Measurements from ENCODE around the gene GABRA5. TPM values are rescaled to one million over a fixed set of nuclear protein-coding genes. Genes with fewer than 3 reads are reported as not detected.
A peak's percentile ranks its signal among the peaks of the same experiment; 100 is the strongest.

Gene GABRA5
- total and polyA plus RNA-seq, 2 experiments from 2014 or later, result 11.5 to 25.9 TPM

DNA sequence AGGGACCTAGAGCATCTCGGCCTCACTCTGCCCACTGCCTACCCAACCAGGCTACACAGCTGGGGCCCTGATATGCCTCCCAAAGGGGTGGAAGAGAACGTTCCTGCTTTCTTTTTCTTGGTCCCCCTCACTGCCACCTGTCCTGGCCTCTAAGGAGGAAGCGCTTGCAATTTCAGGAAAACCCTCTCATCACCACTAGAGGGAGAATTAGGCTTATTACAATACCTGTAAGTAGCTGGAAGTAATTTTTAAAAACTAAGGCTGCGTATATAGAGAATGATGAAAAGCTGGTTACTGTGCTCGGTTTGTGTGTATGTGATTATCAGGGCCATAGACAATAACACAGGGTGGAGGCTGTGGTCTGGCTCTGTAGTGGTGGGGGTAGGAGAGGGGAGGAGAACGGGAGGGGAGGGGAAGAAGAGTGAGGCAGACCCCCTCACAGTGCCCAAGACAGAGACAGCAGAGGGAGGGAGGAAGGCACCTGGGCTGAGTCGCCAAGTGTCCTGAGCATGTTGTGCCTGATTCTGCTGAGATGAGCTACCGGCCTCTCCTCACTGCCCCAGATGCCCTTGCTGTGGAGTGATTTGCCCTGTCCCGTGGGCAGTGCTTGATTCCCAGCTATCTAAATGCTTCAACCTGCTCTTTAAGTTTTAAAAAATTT lies 107.4 kb downstream of the GABRA5 start:
- Histone ChIP-seq H3K4me2 (no peak overlapping the region), H3K4me3 (no peak overlapping the region), H3K79me2 (replicated peaks; ENCODE audit: insufficient read depth) (no peaks in the 10 kb centered on the region), H3K36me3 (ENCODE audit: insufficient read depth) (no peaks in the 10 kb centered on the region), H4K20me1 (replicated peaks; ENCODE audit: insufficient read depth) (0 out of 2 replicates have a peak, but pooled peaks cover 4% of the 10 kb centered on the region), H3K4me1 (ENCODE audit: insufficient read depth) (peaks cover 11% of the 10 kb centered on the region; the same call in 1 of the 2 replicates), H3K9me2 (ENCODE audit: insufficient read depth) (no peaks in the 10 kb centered on the region), H3F3A (replicated peaks; ENCODE audit: low read depth) (no peaks in the 10 kb centered on the region), H3K27me3 (ENCODE audit: insufficient read depth) (peaks cover 44% of the 10 kb centered on the region), H3K27ac (ENCODE audit: low read depth) (no peak overlapping the region), H2AFZ (no peak overlapping the region)
- DNase-seq (ENCODE audit: low spot score) (peak; percentile 87), ATAC-seq (peak; percentile 61)
- 0 out of 3 replicates have a peak, but pooled peaks cover 3% of the 10 kb centered on the region for H3K9me3 Mint-ChIP-seq
- no peaks in the 10 kb centered on the region; the same call in 2 of the 3 replicates for H3K36me3 Mint-ChIP-seq (ENCODE audit: low read depth)
- H3K27me3 Mint-ChIP-seq (ENCODE audit: insufficient read depth, low read depth, poor library complexity), result peaks cover 40% of the 10 kb centered on the region
- H3K27ac Mint-ChIP-seq, result no peak overlapping the region
- peaks cover 15% of the 10 kb centered on the region for H3K4me1 Mint-ChIP-seq
- no peak overlapping the region for H3K4me3 Mint-ChIP-seq
- no peak for TF ChIP-seq EZH2 (IDR thresholded peaks at IDR 0.05; ENCODE audit: low read depth, unreplicated experiment)
- no peak for TF ChIP-seq JUNB (IDR thresholded peaks at IDR 0.05; ENCODE audit: unreplicated experiment)
- TF ChIP-seq EZH2phosphoT487 (IDR thresholded peaks at IDR 0.05; ENCODE audit: unreplicated experiment), result no peak
- TF ChIP-seq, protein P1, sequence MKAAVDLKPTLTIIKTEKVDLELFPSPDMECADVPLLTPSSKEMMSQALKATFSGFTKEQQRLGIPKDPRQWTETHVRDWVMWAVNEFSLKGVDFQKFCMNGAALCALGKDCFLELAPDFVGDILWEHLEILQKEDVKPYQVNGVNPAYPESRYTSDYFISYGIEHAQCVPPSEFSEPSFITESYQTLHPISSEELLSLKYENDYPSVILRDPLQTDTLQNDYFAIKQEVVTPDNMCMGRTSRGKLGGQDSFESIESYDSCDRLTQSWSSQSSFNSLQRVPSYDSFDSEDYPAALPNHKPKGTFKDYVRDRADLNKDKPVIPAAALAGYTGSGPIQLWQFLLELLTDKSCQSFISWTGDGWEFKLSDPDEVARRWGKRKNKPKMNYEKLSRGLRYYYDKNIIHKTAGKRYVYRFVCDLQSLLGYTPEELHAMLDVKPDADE (IDR thresholded peaks at IDR 0.05), result no peak
- TF ChIP-seq, protein P2, sequence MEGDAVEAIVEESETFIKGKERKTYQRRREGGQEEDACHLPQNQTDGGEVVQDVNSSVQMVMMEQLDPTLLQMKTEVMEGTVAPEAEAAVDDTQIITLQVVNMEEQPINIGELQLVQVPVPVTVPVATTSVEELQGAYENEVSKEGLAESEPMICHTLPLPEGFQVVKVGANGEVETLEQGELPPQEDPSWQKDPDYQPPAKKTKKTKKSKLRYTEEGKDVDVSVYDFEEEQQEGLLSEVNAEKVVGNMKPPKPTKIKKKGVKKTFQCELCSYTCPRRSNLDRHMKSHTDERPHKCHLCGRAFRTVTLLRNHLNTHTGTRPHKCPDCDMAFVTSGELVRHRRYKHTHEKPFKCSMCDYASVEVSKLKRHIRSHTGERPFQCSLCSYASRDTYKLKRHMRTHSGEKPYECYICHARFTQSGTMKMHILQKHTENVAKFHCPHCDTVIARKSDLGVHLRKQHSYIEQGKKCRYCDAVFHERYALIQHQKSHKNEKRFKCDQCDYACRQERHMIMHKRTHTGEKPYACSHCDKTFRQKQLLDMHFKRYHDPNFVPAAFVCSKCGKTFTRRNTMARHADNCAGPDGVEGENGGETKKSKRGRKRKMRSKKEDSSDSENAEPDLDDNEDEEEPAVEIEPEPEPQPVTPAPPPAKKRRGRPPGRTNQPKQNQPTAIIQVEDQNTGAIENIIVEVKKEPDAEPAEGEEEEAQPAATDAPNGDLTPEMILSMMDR (conservative IDR thresholded peaks at IDR 0.05; ENCODE audit: low read depth in 2 of 2), result peak; percentile 60 to 91
- TF ChIP-seq CREB1 (CRISPR knock-in tag; IDR thresholded peaks at IDR 0.05; ENCODE audit: low read depth), result no peak
- no peak for TF ChIP-seq POLR2AphosphoS5 (IDR thresholded peaks at IDR 0.05; ENCODE audit: low read depth)
- TF ChIP-seq NANOG (IDR thresholded peaks at IDR 0.05; ENCODE audit: borderline replicate concordance), result no peak

DNA sequence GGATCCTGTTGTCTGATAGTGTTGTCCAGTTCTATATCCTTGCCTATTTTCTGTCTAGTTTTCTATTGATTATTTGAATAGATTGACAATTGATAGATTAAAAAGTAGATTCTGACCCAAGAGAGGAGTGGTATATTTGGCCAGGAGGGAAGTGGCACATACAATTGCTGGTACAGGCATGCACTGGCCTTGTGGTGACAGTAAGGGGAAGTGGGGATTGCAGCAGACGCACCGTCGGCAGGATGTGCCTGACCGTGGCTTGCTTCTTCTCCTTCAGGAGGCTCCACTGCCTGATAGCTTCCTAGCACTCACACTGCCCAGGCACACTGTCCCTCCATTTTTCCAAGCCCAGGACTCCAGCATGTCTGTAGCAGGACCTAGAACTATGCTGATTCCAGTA lies 114.6 kb downstream of the GABRA5 start:
- no peak overlapping the region for H3K4me3 ChIP-seq
- no peaks in the 10 kb centered on the region for H3F3A ChIP-seq (replicated peaks; ENCODE audit: low read depth)
- ATAC-seq (no peak), DNase-seq (ENCODE audit: low spot score) (no peak)
- H3K4me3 Mint-ChIP-seq, result no peak overlapping the region
- no peak overlapping the region for H3K27ac ChIP-seq (ENCODE audit: low read depth)
- no peak overlapping the region for H3K4me2 ChIP-seq
- no peaks in the 10 kb centered on the region for H3K36me3 Mint-ChIP-seq (ENCODE audit: low read depth)
- H3K27me3 Mint-ChIP-seq (ENCODE audit: insufficient read depth, low read depth, poor library complexity), result peaks cover 1% of the 10 kb centered on the region
- H4K20me1 ChIP-seq (replicated peaks; ENCODE audit: insufficient read depth), result no peaks in the 10 kb centered on the region
- no peak overlapping the region for H2AFZ ChIP-seq
- no peaks in the 10 kb centered on the region for H3K4me1 ChIP-seq (ENCODE audit: insufficient read depth)
- no peaks in the 10 kb centered on the region for H3K27me3 ChIP-seq (ENCODE audit: insufficient read depth)
- H3K79me2 ChIP-seq (replicated peaks; ENCODE audit: insufficient read depth), result no peaks in the 10 kb centered on the region
- no peaks in the 10 kb centered on the region for H3K4me1 Mint-ChIP-seq
- no peaks in the 10 kb centered on the region; the same call in 2 of the 3 replicates for H3K9me3 Mint-ChIP-seq
- H3K36me3 ChIP-seq (ENCODE audit: insufficient read depth), result no peaks in the 10 kb centered on the region
- TF ChIP-seq, protein P2 (conservative IDR thresholded peaks at IDR 0.05; ENCODE audit: low read depth in 2 of 2), result no peak
- TF ChIP-seq, protein P3, sequence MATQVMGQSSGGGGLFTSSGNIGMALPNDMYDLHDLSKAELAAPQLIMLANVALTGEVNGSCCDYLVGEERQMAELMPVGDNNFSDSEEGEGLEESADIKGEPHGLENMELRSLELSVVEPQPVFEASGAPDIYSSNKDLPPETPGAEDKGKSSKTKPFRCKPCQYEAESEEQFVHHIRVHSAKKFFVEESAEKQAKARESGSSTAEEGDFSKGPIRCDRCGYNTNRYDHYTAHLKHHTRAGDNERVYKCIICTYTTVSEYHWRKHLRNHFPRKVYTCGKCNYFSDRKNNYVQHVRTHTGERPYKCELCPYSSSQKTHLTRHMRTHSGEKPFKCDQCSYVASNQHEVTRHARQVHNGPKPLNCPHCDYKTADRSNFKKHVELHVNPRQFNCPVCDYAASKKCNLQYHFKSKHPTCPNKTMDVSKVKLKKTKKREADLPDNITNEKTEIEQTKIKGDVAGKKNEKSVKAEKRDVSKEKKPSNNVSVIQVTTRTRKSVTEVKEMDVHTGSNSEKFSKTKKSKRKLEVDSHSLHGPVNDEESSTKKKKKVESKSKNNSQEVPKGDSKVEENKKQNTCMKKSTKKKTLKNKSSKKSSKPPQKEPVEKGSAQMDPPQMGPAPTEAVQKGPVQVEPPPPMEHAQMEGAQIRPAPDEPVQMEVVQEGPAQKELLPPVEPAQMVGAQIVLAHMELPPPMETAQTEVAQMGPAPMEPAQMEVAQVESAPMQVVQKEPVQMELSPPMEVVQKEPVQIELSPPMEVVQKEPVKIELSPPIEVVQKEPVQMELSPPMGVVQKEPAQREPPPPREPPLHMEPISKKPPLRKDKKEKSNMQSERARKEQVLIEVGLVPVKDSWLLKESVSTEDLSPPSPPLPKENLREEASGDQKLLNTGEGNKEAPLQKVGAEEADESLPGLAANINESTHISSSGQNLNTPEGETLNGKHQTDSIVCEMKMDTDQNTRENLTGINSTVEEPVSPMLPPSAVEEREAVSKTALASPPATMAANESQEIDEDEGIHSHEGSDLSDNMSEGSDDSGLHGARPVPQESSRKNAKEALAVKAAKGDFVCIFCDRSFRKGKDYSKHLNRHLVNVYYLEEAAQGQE (IDR thresholded peaks at IDR 0.05; ENCODE audit: unreplicated experiment), result no peak
- TF ChIP-seq ZNF114 (CRISPR knock-in tag; IDR thresholded peaks at IDR 0.05) (no peak), POLR2AphosphoS5 (IDR thresholded peaks at IDR 0.05; ENCODE audit: low read depth) (no peak), NANOG (IDR thresholded peaks at IDR 0.05; ENCODE audit: borderline replicate concordance) (no peak), ZNF331 (CRISPR knock-in tag; IDR thresholded peaks at IDR 0.05; ENCODE audit: low read depth) (no peak), JUNB (IDR thresholded peaks at IDR 0.05; ENCODE audit: unreplicated experiment) (no peak)
- H3K27ac Mint-ChIP-seq, result no peak overlapping the region
- no peaks in the 10 kb centered on the region for H3K9me2 ChIP-seq (ENCODE audit: insufficient read depth)

Data from GM23338 (cell line).